ENCODE measurements around the gene AFTPH.

Gene AFTPH

GRCh38 chr2:64485961-64486360 lies 38.2 kb upstream of the AFTPH start:
- no peak overlapping the region for H2BK15ac ChIP-seq (replicated peaks; ENCODE audit: low read depth)
- no peak overlapping the region for H4K5ac ChIP-seq (ENCODE audit: low read length)
- no peak overlapping the region for H4K8ac ChIP-seq (ENCODE audit: low read depth, low read length)
- H3K18ac ChIP-seq (ENCODE audit: low read length): no peak overlapping the region
- H2AK5ac ChIP-seq (ENCODE audit: low read length): no peak overlapping the region
- no peak overlapping the region for H3K56ac ChIP-seq (ENCODE audit: low read length)
- no peaks in the 10 kb centered on the region for H3K79me1 ChIP-seq (ENCODE audit: low read length)
- no peaks in the 10 kb centered on the region for H3K79me2 ChIP-seq (ENCODE audit: control insufficient read depth, insufficient read depth, low read length)
- H3K27ac ChIP-seq (ENCODE audit: low read depth, low read length): no peak overlapping the region
- no peaks in the 10 kb centered on the region for H3K36me3 ChIP-seq (ENCODE audit: control insufficient read depth, insufficient read depth, low read length)
- H3K4me3 ChIP-seq (ENCODE audit: low read length): no peak overlapping the region
- H3K9ac ChIP-seq (ENCODE audit: low read length): no peak overlapping the region
- WGBS (ENCODE audit: extremely low coverage, insufficient coverage, low lambda C conversion rate): no CpG with 5 or more reads among the region's 8 CpGs
- H3K23ac ChIP-seq (ENCODE audit: low read length): no peak overlapping the region
- H2BK5ac ChIP-seq (ENCODE audit: low read length): no peak overlapping the region
- H2BK120ac ChIP-seq (ENCODE audit: low read depth, low read length): no peak overlapping the region
- peaks cover 7% of the 10 kb centered on the region for H3K4me1 ChIP-seq (ENCODE audit: control insufficient read depth, low read depth, low read length)
- no peaks in the 10 kb centered on the region for H3K27me3 ChIP-seq (ENCODE audit: insufficient read depth, low read length, poor library complexity)
- no peak overlapping the region for H3K4ac ChIP-seq (ENCODE audit: low read depth, low read length)
- no peak overlapping the region for H3K4me2 ChIP-seq (ENCODE audit: low read length)
- DNase-seq: no peak

GRCh38 chr2:64487256-64488049 lies 36.7 kb upstream of the AFTPH start:
- H4K8ac ChIP-seq (ENCODE audit: low read depth, low read length): no peak overlapping the region
- no peak overlapping the region for H3K4me2 ChIP-seq (ENCODE audit: low read length)
- no peaks in the 10 kb centered on the region for H3K36me3 ChIP-seq (ENCODE audit: control insufficient read depth, insufficient read depth, low read length)
- no peaks in the 10 kb centered on the region for H3K79me1 ChIP-seq (ENCODE audit: low read length)
- no peak overlapping the region for H3K4me3 ChIP-seq (ENCODE audit: low read length)
- no peak overlapping the region for H3K4ac ChIP-seq (ENCODE audit: low read depth, low read length)
- H3K4me1 ChIP-seq (ENCODE audit: control insufficient read depth, low read depth, low read length): peaks cover 8% of the 10 kb centered on the region
- H3K56ac ChIP-seq (ENCODE audit: low read length): no peak overlapping the region
- no peak overlapping the region for H2AK5ac ChIP-seq (ENCODE audit: low read length)
- H3K23ac ChIP-seq (ENCODE audit: low read length): no peak overlapping the region
- no peak overlapping the region for H2BK15ac ChIP-seq (replicated peaks; ENCODE audit: low read depth)
- H3K27me3 ChIP-seq (ENCODE audit: insufficient read depth, low read length, poor library complexity): no peaks in the 10 kb centered on the region
- DNase-seq: no peak
- no peak overlapping the region for H3K9ac ChIP-seq (ENCODE audit: low read length)
- H3K18ac ChIP-seq (ENCODE audit: low read length): no peak overlapping the region
- H2BK120ac ChIP-seq (ENCODE audit: low read depth, low read length): no peak overlapping the region
- no peak overlapping the region for H3K27ac ChIP-seq (ENCODE audit: low read depth, low read length)
- no peak overlapping the region for H2BK5ac ChIP-seq (ENCODE audit: low read length)
- H4K5ac ChIP-seq (ENCODE audit: low read length): no peak overlapping the region
- H3K79me2 ChIP-seq (ENCODE audit: control insufficient read depth, insufficient read depth, low read length): no peaks in the 10 kb centered on the region
- WGBS (ENCODE audit: extremely low coverage, insufficient coverage, low lambda C conversion rate): no CpG with 5 or more reads among the region's 10 CpGs

DNA sequence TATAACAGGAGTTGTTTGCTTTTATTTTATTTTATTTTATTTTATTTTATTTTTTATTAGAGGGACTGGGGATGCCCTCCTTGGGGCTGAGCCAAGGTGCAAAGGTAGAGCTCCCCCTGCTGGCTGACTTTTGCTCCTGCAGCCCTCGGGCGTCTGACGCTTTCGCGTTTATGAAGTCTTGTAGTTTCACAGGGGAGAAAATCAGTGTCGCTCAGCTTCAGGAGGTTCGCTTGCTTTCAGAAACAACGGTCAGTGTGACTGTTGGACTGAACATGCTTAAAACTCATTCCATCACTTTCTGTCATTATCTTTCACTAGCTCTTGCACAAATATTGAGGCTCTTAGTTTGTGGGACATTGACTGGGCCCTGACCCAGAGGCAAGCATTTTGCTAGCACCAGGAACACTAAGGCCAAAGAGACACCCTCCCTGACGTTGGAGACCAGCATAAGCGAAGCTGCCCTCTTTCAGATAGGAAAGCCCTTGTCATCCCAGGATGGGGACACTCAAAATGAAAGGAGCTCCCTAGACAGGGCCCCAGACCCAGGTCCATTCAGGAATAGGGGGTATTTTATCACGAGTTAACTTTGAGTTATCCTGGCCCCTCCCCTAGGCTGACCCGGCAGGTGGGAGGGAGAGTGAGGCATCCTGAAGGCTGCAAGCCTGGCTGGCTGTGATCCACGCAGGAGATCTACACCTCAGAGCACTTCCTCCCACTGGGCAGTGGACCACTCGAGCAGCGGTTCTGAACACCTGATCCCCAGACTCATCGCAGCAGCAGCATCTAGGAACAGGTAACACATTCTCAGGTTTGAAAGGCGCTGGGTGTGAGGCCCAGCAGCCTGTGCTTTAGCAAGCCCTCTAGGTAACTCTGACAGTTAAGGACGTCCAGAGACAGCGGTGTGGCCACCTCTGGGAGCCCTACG lies 35.8 kb upstream of the AFTPH start:
- H3K79me2 ChIP-seq (ENCODE audit: control insufficient read depth, insufficient read depth, low read length): no peaks in the 10 kb centered on the region
- DNase-seq: peak; percentile 72

GRCh38 chr2:64489081-64489751 lies 34.9 kb upstream of the AFTPH start:
- H3K4me2 ChIP-seq (ENCODE audit: low read length): no peak overlapping the region
- no peak overlapping the region for H2BK15ac ChIP-seq (replicated peaks; ENCODE audit: low read depth)
- H3K18ac ChIP-seq (ENCODE audit: low read length): no peak overlapping the region
- H3K23ac ChIP-seq (ENCODE audit: low read length): no peak overlapping the region
- H3K79me1 ChIP-seq (ENCODE audit: low read length): no peaks in the 10 kb centered on the region
- H3K27ac ChIP-seq (ENCODE audit: low read depth, low read length): no peak overlapping the region
- no peak overlapping the region for H3K9ac ChIP-seq (ENCODE audit: low read length)
- H4K8ac ChIP-seq (ENCODE audit: low read depth, low read length): no peak overlapping the region
- no peak overlapping the region for H2BK5ac ChIP-seq (ENCODE audit: low read length)
- H3K4ac ChIP-seq (ENCODE audit: low read depth, low read length): no peak overlapping the region
- H3K4me3 ChIP-seq (ENCODE audit: low read length): no peak overlapping the region
- H3K56ac ChIP-seq (ENCODE audit: low read length): no peak overlapping the region
- H2BK120ac ChIP-seq (ENCODE audit: low read depth, low read length): no peak overlapping the region
- H3K4me1 ChIP-seq (ENCODE audit: control insufficient read depth, low read depth, low read length): peaks cover 4% of the 10 kb centered on the region
- H3K27me3 ChIP-seq (ENCODE audit: insufficient read depth, low read length, poor library complexity): no peaks in the 10 kb centered on the region
- H3K36me3 ChIP-seq (ENCODE audit: control insufficient read depth, insufficient read depth, low read length): no peaks in the 10 kb centered on the region
- DNase-seq: no peak
- H2AK5ac ChIP-seq (ENCODE audit: low read length): no peak overlapping the region
- no peaks in the 10 kb centered on the region for H3K79me2 ChIP-seq (ENCODE audit: control insufficient read depth, insufficient read depth, low read length)
- H4K5ac ChIP-seq (ENCODE audit: low read length): no peak overlapping the region
- WGBS (ENCODE audit: extremely low coverage, insufficient coverage, low lambda C conversion rate): no CpG with 5 or more reads among the region's 5 CpGs

More for the DNA sequence above, 35.8 kb upstream of the AFTPH start:
- Histone ChIP-seq H3K18ac (ENCODE audit: low read length) (no peak overlapping the region), H2BK120ac (ENCODE audit: low read depth, low read length) (no peak overlapping the region), H3K9ac (ENCODE audit: low read length) (peak overlapping the region; percentile 14), H2BK5ac (ENCODE audit: low read length) (no peak overlapping the region), H3K4ac (ENCODE audit: low read depth, low read length) (no peak overlapping the region), H3K4me3 (ENCODE audit: low read length) (no peak overlapping the region), H2BK15ac (replicated peaks; ENCODE audit: low read depth) (no peak overlapping the region), H4K5ac (ENCODE audit: low read length) (no peak overlapping the region), H3K56ac (ENCODE audit: low read length) (peak overlapping the region; percentile 56), H3K27ac (ENCODE audit: low read depth, low read length) (no peak overlapping the region), H4K8ac (ENCODE audit: low read depth, low read length) (no peak overlapping the region), H3K36me3 (ENCODE audit: control insufficient read depth, insufficient read depth, low read length) (no peaks in the 10 kb centered on the region), H3K4me2 (ENCODE audit: low read length) (no peak overlapping the region), H2AK5ac (ENCODE audit: low read length) (no peak overlapping the region), H3K79me1 (ENCODE audit: low read length) (no peaks in the 10 kb centered on the region), H3K23ac (ENCODE audit: low read length) (peak overlapping the region; percentile 32), H3K27me3 (ENCODE audit: insufficient read depth, low read length, poor library complexity) (no peaks in the 10 kb centered on the region), H3K4me1 (ENCODE audit: control insufficient read depth, low read depth, low read length) (peaks cover 4% of the 10 kb centered on the region)
- no CpG with 5 or more reads among the region's 20 CpGs for WGBS (ENCODE audit: extremely low coverage, insufficient coverage, low lambda C conversion rate)

- Histone ChIP-seq H2AK5ac (ENCODE audit: low read length) (no peak overlapping the region), H3K4me2 (ENCODE audit: low read length) (no peak overlapping the region), H2BK120ac (ENCODE audit: low read depth, low read length) (no peak overlapping the region), H3K27ac (ENCODE audit: low read depth, low read length) (no peak overlapping the region), H3K9ac (ENCODE audit: low read length) (no peak overlapping the region), H3K4me3 (ENCODE audit: low read length) (no peak overlapping the region), H3K4ac (ENCODE audit: low read depth, low read length) (no peak overlapping the region), H3K36me3 (ENCODE audit: control insufficient read depth, insufficient read depth, low read length) (no peaks in the 10 kb centered on the region), H3K27me3 (ENCODE audit: insufficient read depth, low read length, poor library complexity) (no peaks in the 10 kb centered on the region), H3K4me1 (ENCODE audit: control insufficient read depth, low read depth, low read length) (peaks cover 4% of the 10 kb centered on the region), H3K23ac (ENCODE audit: low read length) (no peak overlapping the region), H3K18ac (ENCODE audit: low read length) (no peak overlapping the region), H3K56ac (ENCODE audit: low read length) (no peak overlapping the region), H4K8ac (ENCODE audit: low read depth, low read length) (no peak overlapping the region), H2BK5ac (ENCODE audit: low read length) (no peak overlapping the region), H2BK15ac (replicated peaks; ENCODE audit: low read depth) (no peak overlapping the region), H3K79me2 (ENCODE audit: control insufficient read depth, insufficient read depth, low read length) (no peaks in the 10 kb centered on the region), H3K79me1 (ENCODE audit: low read length) (no peaks in the 10 kb centered on the region), H4K5ac (ENCODE audit: low read length) (no peak overlapping the region)
- no CpG with 5 or more reads among the region's 4 CpGs for WGBS (ENCODE audit: extremely low coverage, insufficient coverage, low lambda C conversion rate)
- no peak for DNase-seq
Measured at GRCh38 chr2:64491426-64491825, 32.7 kb upstream of the AFTPH start.

Data from mesendoderm (in vitro differentiated cells).